Hepatocyte (in vitro differentiated cells): ENCODE measurements around the gene THY1. TPM values are rescaled to one million over a fixed set of nuclear protein-coding genes. Genes with fewer than 3 reads are reported as not detected.

Source experiments
- DNase-seq: peaks from one replicate; pipeline ENCODE4 v3.0.0-alpha.2; 2016; ENCODE audit warnings: low spot score
- H2AFZ ChIP-seq: fragments of 200-600 bp; sonication (generic); 2 replicates; pipeline ENCODE4 v1.6.0; 2016; ENCODE audit warnings: antibody characterized with exemption, mild to moderate bottlenecking
- H3K27ac ChIP-seq: fragments of 200-600 bp; sonication (generic); 2 replicates; pipeline ENCODE4 v1.5.1; 2016; ENCODE audit warnings: mild to moderate bottlenecking
- H3K27me3 ChIP-seq: fragments of 200-600 bp; sonication (generic); 2 replicates; pipeline ENCODE4 v1.6.1; 2016
- H3K36me3 ChIP-seq: fragments of 200-600 bp; sonication (generic); replicated peaks from 2 replicates; pipeline ENCODE4 v1.5.1; 2016; ENCODE audit warnings: low read depth; ENCODE audit not compliant: insufficient read depth
- H3K4me1 ChIP-seq: fragments of 200-600 bp; sonication (generic); 2 replicates; pipeline ENCODE4 v1.5.1; 2016; ENCODE audit warnings: mild to moderate bottlenecking, moderate library complexity; ENCODE audit not compliant: insufficient read depth
- H3K4me2 ChIP-seq: fragments of 200-600 bp; sonication (generic); 2 replicates; pipeline ENCODE4 v1.6.0; 2016
- H3K4me3 ChIP-seq: fragments of 200-600 bp; sonication (generic); 2 replicates; pipeline ENCODE4 v1.5.1; 2016; ENCODE audit warnings: mild to moderate bottlenecking
- H3K79me2 ChIP-seq: fragments of 200-600 bp; sonication (generic); 2 replicates; pipeline ENCODE4 v1.6.0; 2017; ENCODE audit warnings: mild to moderate bottlenecking
- H3K9me2 ChIP-seq: fragments of 200-600 bp; sonication (generic); replicated peaks from 2 replicates; pipeline ENCODE4 v1.6.0; 2017; ENCODE audit warnings: mild to moderate bottlenecking; ENCODE audit not compliant: insufficient read depth
- H3K9me3 ChIP-seq: fragments of 200-600 bp; sonication (generic); 2 replicates; pipeline ENCODE4 v1.5.1; 2016; ENCODE audit warnings: low read depth, mild to moderate bottlenecking
- H4K20me1 ChIP-seq: fragments of 200-600 bp; sonication (generic); 2 replicates; pipeline ENCODE4 v1.6.0; 2016; ENCODE audit warnings: mild to moderate bottlenecking; ENCODE audit not compliant: insufficient read depth, poor library complexity, severe bottlenecking
- EZH2 ChIP-seq: fragments of 200-600 bp; sonication (generic); IDR thresholded peaks from 2 replicates; pipeline ENCODE4 v1.6.1; 2016; ENCODE audit warnings: antibody characterized with exemption, mild to moderate bottlenecking, borderline replicate concordance
- EZH2phosphoT487 ChIP-seq: fragments of 200-600 bp; sonication (generic); IDR thresholded peaks from one replicate; pipeline ENCODE4 v1.6.1; 2018; ENCODE audit warnings: antibody characterized with exemption, mild to moderate bottlenecking, low read depth, moderate library complexity; ENCODE audit not compliant: unreplicated experiment, severe bottlenecking
- WGBS: methylation state at CpG from one replicate; pipeline ENCODE4 v1.1.6; 2016; ENCODE audit warnings: low lambda C conversion rate; ENCODE audit errors: missing lambda C conversion rate; 5-methylcytosine and 5-hydroxymethylcytosine counted together
- polyA plus RNA-seq: library from polyadenylated mRNA; unstranded; fragments of >200 nt; fragmentation: Nextera tagmentation; extraction: Ambion mirVana; gene quantifications from 2 replicates; pipeline ENCODE4 v1.2.1, GENCODE V29; 2016
- total RNA-seq: library from RNA; depleted of rRNA; stranded (reverse); fragments of >200 nt; gene quantifications from 2 replicates; pipeline ENCODE4 v1.2.3, GENCODE V29; 2014
- TF ChIP-seq, protein P1 (sequence below): fragments of 200-600 bp; sonication (generic); IDR thresholded peaks from 2 replicates; pipeline ENCODE4 v1.5.1; 2016; ENCODE audit warnings: antibody characterized with exemption, mild to moderate bottlenecking; ENCODE audit not compliant: poor library complexity

The THY1 gene
- total and polyA plus RNA-seq, 2 experiments from 2014 or later = 52.1 to 156 TPM

DNA sequence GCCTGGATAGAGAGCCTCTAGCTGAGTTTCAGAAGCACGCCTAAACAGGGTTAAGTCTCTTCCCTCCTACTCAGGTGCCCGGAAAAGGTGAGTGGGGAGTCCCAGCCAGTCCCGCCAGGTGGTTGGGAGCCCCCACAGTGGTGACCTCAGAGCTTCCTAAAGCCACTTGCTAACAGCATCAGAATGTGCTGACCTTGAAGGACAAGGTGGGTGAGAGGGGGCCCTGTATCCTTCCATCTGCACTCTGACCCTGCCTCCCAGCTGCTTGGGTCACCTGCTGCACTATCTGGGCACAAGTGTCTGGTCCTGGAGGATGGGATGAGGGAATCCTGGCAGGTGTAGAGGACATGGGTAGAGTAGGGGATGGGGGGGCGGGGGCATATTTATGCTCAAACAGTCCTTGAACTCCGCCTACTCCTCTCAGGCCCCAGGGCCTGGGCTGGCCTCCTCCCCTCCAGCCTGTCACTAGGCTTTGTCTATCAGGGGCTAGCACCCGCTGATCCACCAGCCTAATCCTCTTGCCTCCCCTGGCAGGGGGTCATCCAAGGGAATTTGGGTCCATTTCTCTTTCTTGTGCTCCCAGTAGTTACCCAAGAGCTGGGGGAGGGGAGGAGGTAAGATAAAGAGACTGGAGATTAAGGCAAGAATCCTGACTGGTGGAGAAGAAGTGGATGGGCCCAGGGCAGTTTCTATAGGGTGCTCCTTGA, 44.9 kb downstream of the THY1 start:
- no peaks in the 10 kb centered on the region for H3K9me2 ChIP-seq
- no peak overlapping the region for H3K27ac ChIP-seq
- 67% methylated on average over 6 of the region's 6 CpGs for WGBS
- no peak for DNase-seq
- no peak overlapping the region for H3K4me3 ChIP-seq
- peaks cover 20% of the 10 kb centered on the region for H3K4me1 ChIP-seq
- TF ChIP-seq, protein P1, sequence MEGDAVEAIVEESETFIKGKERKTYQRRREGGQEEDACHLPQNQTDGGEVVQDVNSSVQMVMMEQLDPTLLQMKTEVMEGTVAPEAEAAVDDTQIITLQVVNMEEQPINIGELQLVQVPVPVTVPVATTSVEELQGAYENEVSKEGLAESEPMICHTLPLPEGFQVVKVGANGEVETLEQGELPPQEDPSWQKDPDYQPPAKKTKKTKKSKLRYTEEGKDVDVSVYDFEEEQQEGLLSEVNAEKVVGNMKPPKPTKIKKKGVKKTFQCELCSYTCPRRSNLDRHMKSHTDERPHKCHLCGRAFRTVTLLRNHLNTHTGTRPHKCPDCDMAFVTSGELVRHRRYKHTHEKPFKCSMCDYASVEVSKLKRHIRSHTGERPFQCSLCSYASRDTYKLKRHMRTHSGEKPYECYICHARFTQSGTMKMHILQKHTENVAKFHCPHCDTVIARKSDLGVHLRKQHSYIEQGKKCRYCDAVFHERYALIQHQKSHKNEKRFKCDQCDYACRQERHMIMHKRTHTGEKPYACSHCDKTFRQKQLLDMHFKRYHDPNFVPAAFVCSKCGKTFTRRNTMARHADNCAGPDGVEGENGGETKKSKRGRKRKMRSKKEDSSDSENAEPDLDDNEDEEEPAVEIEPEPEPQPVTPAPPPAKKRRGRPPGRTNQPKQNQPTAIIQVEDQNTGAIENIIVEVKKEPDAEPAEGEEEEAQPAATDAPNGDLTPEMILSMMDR = no peak
- no peak for TF ChIP-seq EZH2
- no peak for TF ChIP-seq EZH2phosphoT487
- no peaks in the 10 kb centered on the region for H3K9me3 ChIP-seq
- no peaks in the 10 kb centered on the region for H4K20me1 ChIP-seq
- H2AFZ ChIP-seq = no peak overlapping the region
- no peaks in the 10 kb centered on the region for H3K36me3 ChIP-seq
- H3K4me2 ChIP-seq = no peak overlapping the region
- no peaks in the 10 kb centered on the region for H3K79me2 ChIP-seq
- no peaks in the 10 kb centered on the region for H3K27me3 ChIP-seq

DNA sequence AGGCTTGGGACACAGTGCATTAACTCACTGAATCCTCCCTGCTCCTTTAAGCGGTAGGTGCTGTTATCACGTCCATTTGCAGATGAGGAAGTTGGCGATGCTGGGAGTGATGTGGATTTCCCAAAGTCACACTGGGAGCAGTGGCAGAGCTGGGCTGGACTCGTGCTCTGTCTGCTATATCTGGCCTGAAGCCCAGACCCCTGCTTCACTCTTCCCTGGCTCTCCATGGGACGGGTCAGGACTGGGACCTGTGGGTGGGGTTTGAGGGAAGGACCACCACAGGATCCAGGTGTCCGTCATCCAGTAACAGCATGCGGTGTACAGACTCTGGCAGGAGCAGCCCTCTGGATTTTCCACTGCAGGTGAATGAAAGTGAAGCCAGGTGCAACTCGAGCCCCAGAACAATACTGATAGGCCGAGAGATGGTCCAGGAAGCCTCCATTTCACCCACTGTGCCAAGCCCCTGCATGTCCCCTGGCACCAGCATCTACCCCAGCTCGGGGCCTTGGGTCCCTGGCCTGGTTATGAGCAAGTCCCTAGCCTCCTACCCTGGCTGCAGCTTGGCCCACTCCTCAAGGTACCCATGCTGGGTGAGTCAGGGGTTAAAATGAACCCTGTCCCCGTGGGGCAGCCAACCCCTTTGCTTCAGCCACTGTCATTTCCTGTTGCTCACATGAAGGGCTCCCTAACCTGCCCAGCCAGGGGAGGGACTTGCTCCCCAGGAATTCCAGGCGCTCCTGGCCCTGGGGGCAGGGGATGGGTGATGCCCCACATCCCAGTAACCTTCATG, 45.7 kb downstream of the THY1 start:
- Histone ChIP-seq H4K20me1 (no peaks in the 10 kb centered on the region), H3K36me3 (no peaks in the 10 kb centered on the region), H3K79me2 (no peaks in the 10 kb centered on the region), H3K9me3 (no peaks in the 10 kb centered on the region), H3K27ac (no peak overlapping the region), H3K27me3 (no peaks in the 10 kb centered on the region), H3K9me2 (no peaks in the 10 kb centered on the region), H3K4me3 (no peak overlapping the region), H3K4me1 (peaks cover 20% of the 10 kb centered on the region), H2AFZ (no peak overlapping the region), H3K4me2 (no peak overlapping the region)
- TF ChIP-seq EZH2 = no peak
- TF ChIP-seq, protein P1 = no peak
- no peak for TF ChIP-seq EZH2phosphoT487
- 71% methylated on average over 12 of the region's 12 CpGs for whole genome bisulfite sequencing
- DNase-seq = no peak

GRCh38 chr11:119376197-119376847, 46.6 kb downstream of the THY1 start:
- Histone ChIP-seq H3K4me3 (no peak overlapping the region), H3K4me2 (no peak overlapping the region), H3K36me3 (no peaks in the 10 kb centered on the region), H2AFZ (no peak overlapping the region), H3K79me2 (no peaks in the 10 kb centered on the region), H3K27ac (no peak overlapping the region), H4K20me1 (no peaks in the 10 kb centered on the region), H3K9me2 (no peaks in the 10 kb centered on the region), H3K4me1 (peaks cover 14% of the 10 kb centered on the region), H3K9me3 (no peaks in the 10 kb centered on the region), H3K27me3 (no peaks in the 10 kb centered on the region)
- DNase-seq = no peak
- WGBS = 79% methylated on average over 11 of the region's 11 CpGs
- TF ChIP-seq EZH2phosphoT487 = no peak
